ENCODE measurements around the gene SLC24A3.

- TF ChIP-seq CTCF (IDR thresholded peaks at IDR 0.05; ENCODE audit: poor library complexity), result no peak
- no peak for TF ChIP-seq EZH2 (IDR thresholded peaks at IDR 0.05; ENCODE audit: borderline replicate concordance)
- no peak for TF ChIP-seq EZH2phosphoT487 (IDR thresholded peaks at IDR 0.05; ENCODE audit: low read depth, severe bottlenecking, unreplicated experiment)
These were observed 92.5 kb downstream of the SLC24A3 start for GRCh38 chr20:19304886-19305415.
